CD8-positive, alpha-beta memory T cell (primary cell): ENCODE measurements around the gene CNTNAP5. TPM values are rescaled to one million over a fixed set of nuclear protein-coding genes. Genes with fewer than 3 reads are reported as not detected.

ENCODE experiments used
- CTCF ChIA-PET: fragments of 350-600 bp; sonication (Branson Sonifier 250); formaldehyde crosslinking; loops from one replicate; lab custom pipeline; 2021; ENCODE audit warnings: antibody characterized with exemption; lab: Charles Lee
- POLR2A ChIA-PET: fragments of 350-600 bp; sonication (Branson Sonifier 250); formaldehyde crosslinking; loops from one replicate; lab custom pipeline; 2021; ENCODE audit warnings: antibody characterized with exemption; lab: Charles Lee
- DNase-seq, 5 donors: peaks; one replicate each; pipeline versions ENCODE4 v3.0.0 to v3.0.0-alpha.2; 2020 to 2022; ENCODE audit warnings: mixed read lengths in 1 of 5
- H3K27ac ChIP-seq: one replicate; pipeline ENCODE4 v1.7.0; 2013; ENCODE audit warnings: low read depth, mild to moderate bottlenecking, low read length, moderate library complexity
- H3K27me3 ChIP-seq: 2 replicates; pipeline ENCODE4 v1.7.0; 2013; ENCODE audit warnings: low read length, mild to moderate bottlenecking; ENCODE audit not compliant: insufficient read depth, poor library complexity, severe bottlenecking
- H3K36me3 ChIP-seq: 2 replicates; pipeline ENCODE4 v1.7.0; 2013; ENCODE audit warnings: mild to moderate bottlenecking, low read length, moderate library complexity; ENCODE audit not compliant: insufficient read depth
- H3K4me1 ChIP-seq: 2 replicates; pipeline ENCODE4 v1.7.0; 2013; ENCODE audit warnings: mild to moderate bottlenecking, low read length, moderate library complexity; ENCODE audit not compliant: insufficient read depth
- H3K4me3 ChIP-seq: 2 replicates; pipeline ENCODE4 v1.7.0; 2013; ENCODE audit warnings: mild to moderate bottlenecking, low read length
- H3K9me3 ChIP-seq: 2 replicates; pipeline ENCODE4 v1.7.0; 2013; ENCODE audit warnings: mild to moderate bottlenecking, low read length
- H3K27ac Mint-ChIP-seq, 8 donors: one replicate each; pipeline ENCODE4 v1.8.0; 2020 to 2021; ENCODE audit warnings: mixed read lengths in 8 of 8, mild to moderate bottlenecking in 6 of 8, inconsistent platforms in 3 of 8, moderate library complexity in 3 of 8
- H3K27me3 Mint-ChIP-seq, 2 donors: one replicate each; pipeline ENCODE4 v1.8.0; 2020 to 2021; ENCODE audit warnings: mixed read lengths in 2 of 2, mild to moderate bottlenecking in 1 of 2, moderate library complexity in 1 of 2
- H3K36me3 Mint-ChIP-seq, 3 donors: one replicate each; pipeline ENCODE4 v1.8.0; 2020 to 2021; ENCODE audit warnings: mixed read lengths in 3 of 3, inconsistent platforms in 1 of 3, mild to moderate bottlenecking in 1 of 3
- H3K4me1 Mint-ChIP-seq, 3 donors: one replicate each; pipeline ENCODE4 v1.8.0; 2020 to 2021; ENCODE audit warnings: mixed read lengths in 3 of 3, inconsistent platforms in 1 of 3, mild to moderate bottlenecking in 1 of 3
- H3K4me3 Mint-ChIP-seq, 7 donors: one replicate each; pipeline ENCODE4 v1.8.0; 2020 to 2021; ENCODE audit warnings: mixed read lengths in 7 of 7, mild to moderate bottlenecking in 6 of 7, moderate library complexity in 4 of 7, inconsistent platforms in 2 of 7
- H3K9me3 Mint-ChIP-seq, 5 donors: one replicate each; pipeline ENCODE4 v1.8.0; 2020 to 2022; ENCODE audit warnings: mixed read lengths in 5 of 5, mild to moderate bottlenecking in 3 of 5, moderate library complexity in 2 of 5, inconsistent platforms in 1 of 5
- polyA plus RNA-seq: library from polyadenylated mRNA; unstranded; fragments of 300-500 nt; fragmentation: Illumina TruSeq; gene quantifications from one replicate; pipeline ENCODE4 v1.2.3, GENCODE V29; 2021
- total RNA-seq, 2 experiments: library from RNA; stranded (reverse); gene quantifications; one replicate each; pipeline ENCODE4 v1.2.3, GENCODE V29; 2021

The CNTNAP5 gene
- total and polyA plus RNA-seq, 3 experiments from 2014 or later: not detected

DNA sequence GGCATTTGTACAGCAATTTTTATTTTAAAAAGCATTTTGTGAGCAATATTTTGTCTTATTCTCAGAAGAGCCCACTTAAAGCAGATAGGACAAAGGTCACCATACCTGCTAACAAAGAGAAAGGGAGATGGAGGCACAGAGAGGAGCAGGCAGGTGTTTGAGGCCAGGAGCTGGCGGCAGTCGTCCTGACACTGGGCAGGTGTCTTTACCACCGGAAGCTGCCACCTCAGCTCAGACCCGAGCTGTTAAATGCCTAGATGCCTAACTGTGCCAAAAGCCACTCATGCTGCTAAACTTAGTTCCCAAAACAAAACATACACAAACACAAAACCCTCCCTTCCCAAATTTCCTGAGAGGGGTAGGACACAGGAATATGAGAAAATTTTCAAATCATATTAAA, 120.9 kb downstream of the CNTNAP5 start:
- Mint-ChIP-seq H3K9me3 (peaks cover 0 to 12% (median 3%) of the 10 kb centered on the region in 5 donors), H3K4me3 (no peak overlapping the region), H3K36me3 (peaks cover 0 to 1% (median 0%) of the 10 kb centered on the region in 3 donors), H3K27me3 (no peaks in the 10 kb centered on the region), H3K4me1 (no peaks in the 10 kb centered on the region), H3K27ac (no peak overlapping the region)
- Histone ChIP-seq H3K27ac (no peak overlapping the region), H3K27me3 (no peaks in the 10 kb centered on the region), H3K4me3 (no peak overlapping the region), H3K36me3 (no peaks in the 10 kb centered on the region), H3K4me1 (no peaks in the 10 kb centered on the region), H3K9me3 (no peaks in the 10 kb centered on the region)
- ChIA-PET POLR2A (no interaction called here), CTCF (no interaction called here)
- DNase-seq: no peak

- Histone ChIP-seq H3K27me3 (no peaks in the 10 kb centered on the region), H3K9me3 (no peaks in the 10 kb centered on the region), H3K36me3 (no peaks in the 10 kb centered on the region), H3K27ac (no peak overlapping the region), H3K4me1 (no peaks in the 10 kb centered on the region), H3K4me3 (no peak overlapping the region)
- H3K9me3 Mint-ChIP-seq: peaks cover 0 to 17% (median 6%) of the 10 kb centered on the region in 5 donors
- no peak overlapping the region for H3K27ac Mint-ChIP-seq
- ChIA-PET CTCF (no interaction called here), POLR2A (no interaction called here)
- H3K4me1 Mint-ChIP-seq: no peaks in the 10 kb centered on the region
- peaks cover 0 to 1% (median 0%) of the 10 kb centered on the region in 3 donors for H3K36me3 Mint-ChIP-seq
- no peak for DNase-seq
- H3K27me3 Mint-ChIP-seq: no peaks in the 10 kb centered on the region
- no peak overlapping the region for H3K4me3 Mint-ChIP-seq
Observed at GRCh38 chr2:124147552-124147951, 122.5 kb downstream of the CNTNAP5 start.

DNA sequence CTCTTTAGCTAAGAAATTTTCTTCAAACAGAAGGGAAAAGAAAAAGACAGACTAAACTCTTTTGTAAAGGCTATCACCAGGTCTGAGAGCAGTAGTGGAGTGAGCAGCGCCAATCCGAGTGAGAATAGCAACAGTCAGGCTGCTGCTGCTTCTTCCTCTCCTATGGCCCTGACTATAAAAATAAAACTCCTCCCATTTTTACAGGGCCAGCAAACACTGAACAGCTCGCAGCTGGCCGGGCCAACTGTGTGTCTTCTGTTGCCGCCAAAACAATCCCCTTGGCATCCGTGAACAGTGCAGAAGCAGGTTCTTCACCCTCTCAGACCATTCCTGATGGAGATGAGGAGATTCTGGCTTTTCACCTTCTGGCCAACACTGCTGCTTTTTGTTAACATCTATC, 124.5 kb downstream of the CNTNAP5 start:
- Mint-ChIP-seq H3K4me3 (no peak overlapping the region), H3K36me3 (peaks cover 0 to 1% (median 0%) of the 10 kb centered on the region in 3 donors), H3K9me3 (peaks cover 0 to 17% (median 14%) of the 10 kb centered on the region in 5 donors), H3K4me1 (no peaks in the 10 kb centered on the region), H3K27ac (no peak overlapping the region), H3K27me3 (no peaks in the 10 kb centered on the region)
- H3K27ac ChIP-seq: no peak overlapping the region
- POLR2A ChIA-PET: no interaction called here
- H3K9me3 ChIP-seq: no peaks in the 10 kb centered on the region
- DNase-seq: no peak
- CTCF ChIA-PET: no interaction called here
- no peak overlapping the region for H3K4me3 ChIP-seq
- H3K4me1 ChIP-seq: no peaks in the 10 kb centered on the region
- no peaks in the 10 kb centered on the region for H3K27me3 ChIP-seq
- no peaks in the 10 kb centered on the region for H3K36me3 ChIP-seq

- Mint-ChIP-seq H3K4me3 (no peak overlapping the region), H3K27me3 (no peaks in the 10 kb centered on the region), H3K9me3 (peaks cover 0 to 18% (median 12%) of the 10 kb centered on the region in 5 donors), H3K27ac (no peak overlapping the region), H3K4me1 (no peaks in the 10 kb centered on the region), H3K36me3 (peaks cover 0 to 1% (median 0%) of the 10 kb centered on the region in 3 donors)
- no peaks in the 10 kb centered on the region for H3K36me3 ChIP-seq
- no peak for DNase-seq
- H3K9me3 ChIP-seq: no peaks in the 10 kb centered on the region
- ChIA-PET POLR2A (no interaction called here), CTCF (no interaction called here)
- H3K4me1 ChIP-seq: no peaks in the 10 kb centered on the region
- H3K4me3 ChIP-seq: no peak overlapping the region
- H3K27me3 ChIP-seq: no peaks in the 10 kb centered on the region
- no peak overlapping the region for H3K27ac ChIP-seq
Observed at GRCh38 chr2:124151691-124152090, 126.6 kb downstream of the CNTNAP5 start.

- no peak overlapping the region for H3K4me3 ChIP-seq
- no peak for DNase-seq
- peaks cover 0 to 17% (median 12%) of the 10 kb centered on the region in 5 donors for H3K9me3 Mint-ChIP-seq
- H3K36me3 ChIP-seq: no peaks in the 10 kb centered on the region
- no peaks in the 10 kb centered on the region for H3K4me1 ChIP-seq
- no peak overlapping the region for H3K4me3 Mint-ChIP-seq
- H3K36me3 Mint-ChIP-seq: peaks cover 0 to 1% (median 0%) of the 10 kb centered on the region in 3 donors
- no peak overlapping the region for H3K27ac Mint-ChIP-seq
- no peaks in the 10 kb centered on the region for H3K27me3 Mint-ChIP-seq
- ChIA-PET CTCF (no interaction called here), POLR2A (no interaction called here)
- H3K27ac ChIP-seq: no peak overlapping the region
- no peaks in the 10 kb centered on the region for H3K27me3 ChIP-seq
- no peaks in the 10 kb centered on the region for H3K9me3 ChIP-seq
- no peaks in the 10 kb centered on the region for H3K4me1 Mint-ChIP-seq
Observed at GRCh38 chr2:124153713-124154112, 128.6 kb downstream of the CNTNAP5 start.

- POLR2A ChIA-PET: no interaction called here
- no peak overlapping the region for H3K4me3 ChIP-seq
- CTCF ChIA-PET: no interaction called here
- H3K27ac ChIP-seq: no peak overlapping the region
- no peak for DNase-seq
- Mint-ChIP-seq H3K27ac (no peak overlapping the region), H3K36me3 (no peaks in the 10 kb centered on the region), H3K9me3 (peaks cover 0 to 31% (median 15%) of the 10 kb centered on the region in 5 donors), H3K4me3 (no peak overlapping the region), H3K4me1 (no peaks in the 10 kb centered on the region), H3K27me3 (no peaks in the 10 kb centered on the region)
- H3K9me3 ChIP-seq: no peaks in the 10 kb centered on the region
- no peaks in the 10 kb centered on the region for H3K27me3 ChIP-seq
- H3K4me1 ChIP-seq: no peaks in the 10 kb centered on the region
- H3K36me3 ChIP-seq: no peaks in the 10 kb centered on the region
Observed at GRCh38 chr2:124159166-124159565, 134.1 kb downstream of the CNTNAP5 start.

- ChIA-PET CTCF (no interaction called here), POLR2A (no interaction called here)
- no peaks in the 10 kb centered on the region for H3K4me1 ChIP-seq
- Mint-ChIP-seq H3K4me3 (no peak overlapping the region), H3K9me3 (peaks cover 2 to 35% (median 7%) of the 10 kb centered on the region in 5 donors), H3K27me3 (no peaks in the 10 kb centered on the region), H3K36me3 (no peaks in the 10 kb centered on the region), H3K27ac (no peak overlapping the region), H3K4me1 (no peaks in the 10 kb centered on the region)
- no peaks in the 10 kb centered on the region for H3K9me3 ChIP-seq
- H3K27me3 ChIP-seq: no peaks in the 10 kb centered on the region
- no peaks in the 10 kb centered on the region for H3K36me3 ChIP-seq
- no peak for DNase-seq
- H3K27ac ChIP-seq: no peak overlapping the region
- no peak overlapping the region for H3K4me3 ChIP-seq
Observed at GRCh38 chr2:124161542-124161941, 136.5 kb downstream of the CNTNAP5 start.

- Mint-ChIP-seq H3K27me3 (no peaks in the 10 kb centered on the region), H3K4me1 (no peaks in the 10 kb centered on the region), H3K27ac (no peak overlapping the region), H3K9me3 (peaks cover 2 to 41% (median 7%) of the 10 kb centered on the region in 5 donors), H3K4me3 (no peak overlapping the region), H3K36me3 (no peaks in the 10 kb centered on the region)
- DNase-seq: no peak
- no peaks in the 10 kb centered on the region for H3K4me1 ChIP-seq
- no peak overlapping the region for H3K4me3 ChIP-seq
- H3K36me3 ChIP-seq: no peaks in the 10 kb centered on the region
- no peak overlapping the region for H3K27ac ChIP-seq
- H3K9me3 ChIP-seq: no peaks in the 10 kb centered on the region
- ChIA-PET CTCF (no interaction called here), POLR2A (no interaction called here)
- H3K27me3 ChIP-seq: no peaks in the 10 kb centered on the region
Observed at GRCh38 chr2:124162256-124162655, 137.2 kb downstream of the CNTNAP5 start.

GRCh38 chr2:124163840-124164239, 138.8 kb downstream of the CNTNAP5 start:
- H3K4me3 Mint-ChIP-seq: no peak overlapping the region
- no peak overlapping the region for H3K4me3 ChIP-seq
- peaks cover 5 to 41% (median 7%) of the 10 kb centered on the region in 5 donors for H3K9me3 Mint-ChIP-seq
- no peaks in the 10 kb centered on the region for H3K36me3 ChIP-seq
- no peak for DNase-seq
- no peak overlapping the region for H3K27ac ChIP-seq
- ChIA-PET POLR2A (no interaction called here), CTCF (no interaction called here)
- H3K27me3 ChIP-seq: no peaks in the 10 kb centered on the region
- H3K36me3 Mint-ChIP-seq: no peaks in the 10 kb centered on the region
- no peak overlapping the region for H3K27ac Mint-ChIP-seq
- no peaks in the 10 kb centered on the region for H3K27me3 Mint-ChIP-seq
- H3K4me1 ChIP-seq: no peaks in the 10 kb centered on the region
- no peaks in the 10 kb centered on the region for H3K4me1 Mint-ChIP-seq
- H3K9me3 ChIP-seq: no peaks in the 10 kb centered on the region
